ENCODE results near the gene COL4A2. TPM values are rescaled to one million over a fixed set of nuclear protein-coding genes. Genes with fewer than 3 reads are reported as not detected.

The COL4A2 gene
- total RNA-seq, 6 donors from 2014 or later: 169 to 458 (median 258) TPM

- no peaks in the 10 kb centered on the region for H3K9me3 ChIP-seq
- no peaks in the 10 kb centered on the region for H3K36me3 ChIP-seq
- H3K27me3 ChIP-seq: no peaks in the 10 kb centered on the region
- H3K4me1 ChIP-seq: peaks cover 26 to 45% (median 31%) of the 10 kb centered on the region in 4 donors
- DNase-seq (no peak), ATAC-seq (ENCODE audit: low FRiP score in 2 of 2) (no peak)
- peak overlapping the region; percentile 59 to 75 (median 70) for H3K27ac ChIP-seq
- 40 to 67% methylated on average over 4 of the region's 4 CpGs for WGBS, 2 donors
- no peak overlapping the region for H3K4me3 ChIP-seq
- TF ChIP-seq EP300 (IDR thresholded peaks at IDR 0.05) (no peak), POLR2AphosphoS5 (IDR thresholded peaks at IDR 0.05) (no peak), CTCF (IDR thresholded peaks at IDR 0.05) (no peak), POLR2A (IDR thresholded peaks at IDR 0.05) (no peak)
These were observed 234.4 kb downstream of the COL4A2 start for GRCh38 chr13:110541526-110541920.

GRCh38 chr13:110542169-110542796, 235.2 kb downstream of the COL4A2 start:
- ATAC-seq (ENCODE audit: low FRiP score in 2 of 2) (no peak), DNase-seq (no peak)
- 77 to 87% methylated on average over 6 of the region's 6 CpGs for WGBS, 2 donors
- no peaks in the 10 kb centered on the region for H3K27me3 ChIP-seq
- H3K27ac ChIP-seq: peak overlapping the region in 2 of 4 donors; percentile 59 to 68
- no peak overlapping the region for H3K4me3 ChIP-seq
- TF ChIP-seq EP300 (IDR thresholded peaks at IDR 0.05) (no peak), CTCF (IDR thresholded peaks at IDR 0.05) (no peak), POLR2A (IDR thresholded peaks at IDR 0.05) (no peak), POLR2AphosphoS5 (IDR thresholded peaks at IDR 0.05) (no peak)
- H3K36me3 ChIP-seq: no peaks in the 10 kb centered on the region
- H3K4me1 ChIP-seq: peaks cover 32 to 49% (median 38%) of the 10 kb centered on the region in 4 donors
- no peaks in the 10 kb centered on the region for H3K9me3 ChIP-seq

GRCh38 chr13:110546378-110546777, 239.3 kb downstream of the COL4A2 start:
- peaks cover 24 to 31% (median 28%) of the 10 kb centered on the region in 4 donors for H3K4me1 ChIP-seq
- no peak for DNase-seq
- WGBS, 2 donors: 90 to 96% methylated on average over 4 of the region's 4 CpGs

GRCh38 chr13:110546926-110547325, 239.8 kb downstream of the COL4A2 start:
- Histone ChIP-seq H3K27ac (peak overlapping the region in 3 of 4 donors; percentile 45 to 64 (median 53)), H3K36me3 (no peaks in the 10 kb centered on the region), H3K9me3 (no peaks in the 10 kb centered on the region), H3K4me3 (no peak overlapping the region), H3K27me3 (no peaks in the 10 kb centered on the region), H3K4me1 (peaks cover 18 to 25% (median 24%) of the 10 kb centered on the region in 4 donors)
- no peak for TF ChIP-seq CTCF (IDR thresholded peaks at IDR 0.05)
- peak; percentile 72 to 74 for TF ChIP-seq POLR2AphosphoS5 (IDR thresholded peaks at IDR 0.05)
- peak in 1 of 4 donors; percentile 49 for TF ChIP-seq POLR2A (IDR thresholded peaks at IDR 0.05)
- peak in 2 of 4 donors; percentile 30 to 90 for TF ChIP-seq EP300 (IDR thresholded peaks at IDR 0.05)
- ATAC-seq (ENCODE audit: low FRiP score in 2 of 2) (peak; percentile 78 to 86), DNase-seq (peak in 1 of 2 donors; percentile 95)
- WGBS, 2 donors: 44 to 68% methylated on average over 9 to 14 of the region's 14 CpGs

More at GRCh38 chr13:110546378-110546777, 239.3 kb downstream of the COL4A2 start:
- TF ChIP-seq POLR2AphosphoS5 (IDR thresholded peaks at IDR 0.05): no peak
- TF ChIP-seq CTCF (IDR thresholded peaks at IDR 0.05): no peak
- no peak for ATAC-seq (ENCODE audit: low FRiP score in 2 of 2)
- Histone ChIP-seq H3K36me3 (no peaks in the 10 kb centered on the region), H3K9me3 (no peaks in the 10 kb centered on the region), H3K4me3 (no peak overlapping the region), H3K27ac (peak overlapping the region in 3 of 4 donors; percentile 38 to 64 (median 45)), H3K27me3 (no peaks in the 10 kb centered on the region)
